G401.6 (cell line): ENCODE data around the gene ANKS3.
"Not testable (repeated sequence)": the region's sequence is repeated elsewhere in the genome, so short reads cannot be mapped to it uniquely, and the experiment has no call there.

Experiments used
- FAIRE-seq: peaks from 2 replicates; lab custom pipeline; 2012; peaks lifted over from hg19 to GRCh38; lab: Jason Lieb, UNC

The ANKS3 gene

DNA sequence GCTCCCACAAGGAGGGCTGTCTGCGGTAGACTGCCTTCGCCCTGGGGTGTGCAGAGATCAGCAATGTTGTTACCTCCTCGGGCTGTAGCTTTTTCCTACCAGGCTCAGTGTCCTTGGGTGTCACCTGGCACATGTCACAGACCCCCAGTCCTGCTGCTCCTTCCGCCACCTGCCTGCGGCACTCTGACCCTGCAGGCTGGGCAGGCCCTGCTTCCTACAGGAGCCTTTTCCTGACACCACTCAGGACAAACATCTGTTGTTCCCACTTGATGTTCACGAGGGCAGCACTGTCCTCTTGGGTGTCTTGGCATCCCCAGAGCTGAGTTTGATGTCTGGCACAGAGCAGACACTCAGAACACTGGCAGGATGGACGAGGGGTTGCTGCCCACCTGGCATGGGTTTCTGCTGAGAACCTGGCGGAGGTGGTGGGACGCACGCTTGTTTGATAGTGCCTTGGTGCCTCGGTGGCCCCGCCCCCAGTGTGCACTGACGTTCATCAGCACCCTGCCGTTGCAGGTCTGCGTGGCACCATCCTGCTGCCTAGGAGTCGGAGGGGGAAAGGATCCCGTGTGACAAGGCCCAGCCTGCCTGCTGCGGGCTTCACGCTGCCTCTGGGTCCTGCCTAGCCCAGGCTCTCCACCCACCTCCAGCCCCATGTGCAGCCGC is 67.4 kb downstream of the ANKS3 start:
- no peak for FAIRE-seq

DNA sequence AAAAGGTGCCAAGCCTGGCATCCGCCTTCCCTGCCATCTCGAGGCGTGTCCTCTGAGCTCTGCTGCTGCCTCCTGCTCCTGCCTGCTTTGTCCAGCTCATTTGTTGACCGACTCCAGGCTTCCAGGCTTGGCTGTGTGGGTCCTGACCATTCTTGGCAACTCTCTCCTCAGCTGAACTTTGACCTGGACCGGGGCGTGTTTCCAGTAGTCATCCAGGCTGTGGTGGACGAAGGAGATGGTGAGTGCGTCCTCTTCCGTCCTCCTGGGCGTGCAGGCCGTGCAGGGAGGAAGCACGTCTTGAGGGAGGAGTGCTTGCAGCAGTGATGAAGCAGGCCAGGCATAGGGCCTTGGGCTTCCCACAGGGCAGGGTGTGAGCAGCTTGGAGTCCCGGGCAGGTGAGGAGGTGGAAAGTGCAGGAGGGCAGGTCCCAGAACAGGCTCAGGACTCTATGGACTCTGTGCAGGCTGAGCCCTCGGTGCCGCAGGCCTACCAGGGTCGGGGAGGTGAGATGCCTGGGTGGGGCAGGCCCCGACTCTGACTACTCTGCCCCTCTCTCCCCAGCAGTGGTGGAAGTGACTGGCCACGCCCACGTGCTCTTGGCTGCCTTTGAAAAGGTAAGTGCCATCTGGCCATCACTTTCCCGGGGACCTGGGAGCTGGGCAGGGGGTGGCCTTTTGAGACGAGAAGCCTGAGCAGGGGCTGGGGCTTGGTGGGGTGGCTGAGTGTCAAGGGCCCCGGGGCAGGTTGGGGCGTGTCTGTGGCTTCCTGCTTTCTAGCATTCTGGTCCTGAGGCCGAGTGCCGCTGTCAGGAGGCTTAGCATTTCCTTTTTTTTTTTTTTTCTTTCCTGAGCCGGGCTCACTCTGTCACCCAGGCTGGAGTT is 69.3 kb downstream of the ANKS3 start:
- FAIRE-seq, result no peak

DNA sequence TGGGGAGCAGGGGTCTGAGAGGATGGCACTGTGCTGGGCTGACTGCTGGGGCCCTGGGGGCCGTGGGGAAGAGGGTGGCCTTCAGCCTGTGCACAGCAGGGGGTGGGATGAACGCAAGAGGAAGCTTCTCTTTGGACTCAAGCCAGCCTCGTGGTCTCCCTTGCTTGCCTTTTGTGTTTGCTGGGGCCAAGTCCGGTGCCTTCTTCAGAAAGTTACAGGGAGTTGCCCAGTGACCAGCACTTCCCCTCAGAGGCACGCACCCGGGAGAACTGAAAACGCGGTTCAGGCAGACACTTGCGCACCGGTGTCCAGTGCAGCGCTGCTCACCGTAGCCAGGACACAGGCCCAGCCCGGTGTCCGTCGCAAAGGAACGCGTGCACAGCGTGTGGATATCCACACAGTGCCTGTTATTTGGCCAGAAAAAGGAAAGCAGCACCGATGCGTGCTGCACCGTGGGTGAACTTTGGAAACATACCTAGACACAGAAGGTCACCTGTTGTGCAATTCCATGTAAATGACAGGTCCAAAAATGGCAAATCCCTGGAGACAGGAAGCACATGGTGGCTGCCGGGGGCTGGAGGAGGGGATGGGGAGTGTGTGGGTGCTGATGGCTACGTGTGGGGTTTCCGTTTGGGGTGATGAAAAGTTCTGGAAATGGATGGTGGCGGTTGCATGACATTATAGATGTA is 70.2 kb downstream of the ANKS3 start:
- no peak for FAIRE-seq

DNA sequence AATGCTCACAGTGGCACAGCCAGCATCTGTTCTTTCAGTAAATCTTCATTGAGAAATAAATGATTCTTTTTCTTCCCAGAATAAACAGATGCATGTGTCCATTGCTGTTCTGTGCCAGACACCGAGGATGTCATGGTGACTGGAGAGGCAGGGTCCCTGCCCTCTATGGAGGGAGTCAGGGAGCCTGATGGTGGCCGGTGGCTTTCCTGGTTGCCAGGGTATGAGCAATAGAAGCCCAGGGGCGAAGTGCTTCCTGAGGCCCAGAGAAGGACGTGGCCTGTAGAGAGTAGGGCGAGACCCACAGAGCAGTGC is 70.7 kb downstream of the ANKS3 start:
- no peak for FAIRE-seq

DNA sequence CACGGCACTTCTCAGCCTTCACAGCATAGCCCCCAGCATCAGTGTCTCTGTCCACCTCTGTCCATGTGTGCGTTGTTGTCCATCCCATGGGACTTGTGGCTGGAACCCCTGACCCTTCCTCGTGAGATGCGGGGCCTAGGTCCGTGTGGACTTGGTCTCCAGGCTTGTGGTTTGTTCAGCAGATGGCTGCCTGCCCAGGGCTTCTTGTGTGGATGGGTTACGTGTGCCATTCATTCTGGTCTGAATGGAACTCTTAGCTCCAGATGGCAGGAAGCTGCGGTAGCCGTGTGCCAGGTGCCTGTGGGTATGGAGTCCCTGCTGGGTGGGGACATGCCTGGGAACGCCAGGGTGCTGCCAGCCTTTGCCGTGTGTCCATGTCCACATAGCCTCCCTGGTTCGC is 72.4 kb downstream of the ANKS3 start:
- FAIRE-seq, result no peak

DNA sequence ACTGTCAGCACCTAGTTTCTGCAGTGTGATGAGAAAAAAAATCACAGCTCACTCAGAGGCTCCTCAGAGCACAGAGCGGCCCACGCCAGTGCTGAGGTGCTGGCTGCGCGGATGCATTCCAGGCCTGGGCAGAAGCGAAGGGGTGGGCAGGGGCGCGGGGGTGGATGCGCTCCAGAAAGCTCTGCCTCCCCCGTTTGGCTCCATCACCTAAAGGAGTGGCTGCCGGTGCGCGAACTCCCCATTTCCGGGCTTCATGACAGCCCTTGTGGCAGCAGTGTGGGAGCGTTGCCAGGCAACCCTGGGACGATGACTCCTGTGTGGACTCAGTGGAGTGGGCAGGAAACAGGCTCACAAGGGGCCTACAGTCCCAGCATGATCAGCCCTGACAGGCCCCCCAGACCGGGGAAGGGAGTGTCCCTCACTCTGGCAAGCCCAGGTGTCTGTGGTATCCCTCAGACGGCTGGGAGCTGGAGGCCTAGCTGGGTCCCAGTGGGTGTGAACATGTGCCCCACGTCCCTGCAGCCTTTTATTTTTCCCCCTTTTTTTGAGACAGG is 73.5 kb downstream of the ANKS3 start:
- no peak for FAIRE-seq

DNA sequence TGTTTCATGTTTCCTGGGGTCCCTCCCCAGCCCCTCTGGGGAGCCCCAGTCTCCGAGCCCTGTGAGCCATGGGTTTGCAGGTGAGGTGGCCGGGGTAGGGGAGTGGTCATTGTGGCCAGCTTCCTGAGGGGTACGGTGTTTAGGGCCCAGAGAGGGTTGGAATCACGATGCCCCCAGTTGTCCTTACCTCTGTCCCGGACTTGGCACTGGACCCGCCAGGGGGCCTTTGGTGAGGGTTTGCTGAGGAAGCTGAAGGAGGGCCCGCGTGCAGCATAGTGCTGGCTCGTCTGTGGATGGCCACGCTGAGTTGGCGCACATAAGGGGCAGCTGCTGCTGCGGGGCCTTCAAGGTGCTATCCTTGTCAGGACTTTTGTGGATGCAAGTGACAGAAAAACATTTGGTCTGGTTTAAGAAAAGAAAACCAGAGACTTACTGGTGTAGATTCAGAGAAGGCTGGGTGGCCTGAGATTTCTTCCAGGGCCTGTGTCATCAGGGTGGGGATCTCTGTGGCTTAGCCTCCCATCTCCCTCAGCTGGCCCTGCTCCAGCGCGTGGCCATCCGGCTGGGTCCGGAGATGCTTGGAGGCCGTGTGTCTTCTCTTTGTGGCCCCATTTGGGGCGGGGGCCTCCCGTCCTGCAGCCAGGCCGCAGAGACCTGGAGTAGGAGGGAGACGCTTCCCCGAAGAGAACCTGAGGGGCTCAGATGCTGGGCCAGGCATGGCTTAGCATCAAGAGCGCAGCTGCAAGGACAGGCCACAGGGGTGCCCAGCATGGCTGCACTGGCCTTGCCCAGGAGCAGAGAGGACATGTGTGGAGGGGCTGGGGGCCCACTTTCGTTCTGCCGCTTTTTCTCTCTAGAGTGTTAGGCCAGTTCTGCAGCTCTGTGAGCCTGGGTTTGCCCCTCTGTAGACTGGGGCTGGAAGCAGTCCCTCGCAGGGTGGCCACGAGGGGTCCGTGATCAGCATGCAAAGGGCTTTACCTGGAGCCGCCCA is 74.4 kb downstream of the ANKS3 start:
- FAIRE-seq, result no peak

DNA sequence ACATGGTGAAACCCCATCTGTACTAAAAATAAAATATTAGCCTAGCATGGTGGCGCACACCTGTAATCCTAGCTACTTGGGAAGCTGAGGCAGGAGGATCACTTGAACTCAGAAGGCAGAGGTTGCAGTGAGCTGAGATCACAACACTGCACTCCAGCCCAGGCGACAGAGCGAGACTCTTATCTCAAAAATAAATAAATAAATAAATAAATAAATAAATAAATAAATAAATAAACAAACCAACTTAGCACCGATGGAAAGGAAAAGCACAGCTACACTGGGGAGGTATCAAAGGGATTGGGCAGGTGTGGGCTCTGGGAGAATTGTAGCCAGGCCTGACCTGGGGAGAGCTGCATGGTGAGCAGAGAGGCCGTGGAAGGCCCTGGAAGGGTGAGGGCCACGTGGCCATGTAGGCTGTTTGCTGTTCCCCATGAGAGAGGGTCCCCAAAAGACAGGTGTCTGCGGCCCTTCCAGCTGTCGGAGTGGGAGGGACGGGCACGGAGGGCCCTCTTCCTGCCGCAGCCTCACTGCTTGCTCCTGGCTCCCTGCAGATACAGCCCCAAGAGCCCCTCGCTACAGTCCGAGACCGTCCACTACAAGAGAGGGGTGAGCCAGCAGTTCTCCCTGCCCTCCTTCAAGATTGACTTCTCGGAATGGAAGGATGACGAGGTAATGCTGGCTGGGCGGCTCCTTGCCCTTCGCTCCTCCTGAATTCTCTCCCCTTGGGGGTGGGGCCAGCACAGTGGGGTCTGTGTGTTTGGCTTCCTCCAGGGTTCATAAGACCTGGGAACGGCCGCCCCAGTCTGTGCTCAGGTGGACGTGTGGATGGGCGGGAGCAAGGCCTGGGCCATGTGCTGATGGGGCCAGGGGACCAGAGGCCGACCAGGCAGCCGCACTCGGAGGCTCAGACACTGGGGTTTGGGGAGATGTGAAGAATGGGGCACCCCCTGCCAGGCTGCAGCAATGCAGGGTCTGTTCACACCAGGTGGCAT is 77.1 kb downstream of the ANKS3 start:
- FAIRE-seq, result no peak

DNA sequence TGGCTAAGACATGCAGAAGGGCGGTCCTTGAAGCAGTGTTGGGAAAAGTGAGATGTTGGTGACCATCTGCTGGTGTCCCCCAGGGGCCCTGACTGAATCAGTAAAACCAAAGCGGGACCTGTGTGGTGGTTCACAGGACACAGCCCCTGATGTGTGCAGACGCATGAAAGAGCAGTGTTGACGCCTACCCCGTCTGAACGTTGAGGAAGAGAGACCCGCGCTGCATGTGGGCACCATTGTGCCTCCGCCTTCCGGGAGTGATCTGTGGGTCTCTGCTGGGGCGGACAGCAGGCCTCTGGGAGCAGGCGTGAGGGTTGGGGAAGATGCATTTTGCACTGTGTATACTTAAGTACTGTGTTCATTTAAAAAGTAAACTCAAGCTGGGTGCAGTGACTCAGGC is 77.8 kb downstream of the ANKS3 start:
- no peak for FAIRE-seq

DNA sequence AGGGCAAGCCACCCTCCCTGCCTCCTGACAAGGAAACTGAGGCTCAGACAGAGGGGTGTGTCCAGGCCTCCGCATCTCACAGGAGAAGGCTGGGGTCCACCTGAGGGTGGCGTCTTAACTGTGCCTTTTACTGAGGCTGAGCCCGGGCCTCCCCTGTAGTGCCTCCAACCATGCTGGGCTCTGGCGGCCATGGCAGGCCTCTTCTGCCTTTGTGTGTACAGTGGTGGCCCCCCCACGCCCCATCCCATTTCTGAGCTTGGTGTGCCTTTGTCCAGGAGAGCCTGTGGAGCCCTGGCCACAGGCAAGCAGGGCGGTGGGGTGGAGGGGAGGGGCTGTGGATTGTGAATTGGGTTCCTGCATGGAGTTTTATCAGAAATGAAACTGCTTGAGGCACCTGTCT is 78.3 kb downstream of the ANKS3 start:
- FAIRE-seq, result no peak

DNA sequence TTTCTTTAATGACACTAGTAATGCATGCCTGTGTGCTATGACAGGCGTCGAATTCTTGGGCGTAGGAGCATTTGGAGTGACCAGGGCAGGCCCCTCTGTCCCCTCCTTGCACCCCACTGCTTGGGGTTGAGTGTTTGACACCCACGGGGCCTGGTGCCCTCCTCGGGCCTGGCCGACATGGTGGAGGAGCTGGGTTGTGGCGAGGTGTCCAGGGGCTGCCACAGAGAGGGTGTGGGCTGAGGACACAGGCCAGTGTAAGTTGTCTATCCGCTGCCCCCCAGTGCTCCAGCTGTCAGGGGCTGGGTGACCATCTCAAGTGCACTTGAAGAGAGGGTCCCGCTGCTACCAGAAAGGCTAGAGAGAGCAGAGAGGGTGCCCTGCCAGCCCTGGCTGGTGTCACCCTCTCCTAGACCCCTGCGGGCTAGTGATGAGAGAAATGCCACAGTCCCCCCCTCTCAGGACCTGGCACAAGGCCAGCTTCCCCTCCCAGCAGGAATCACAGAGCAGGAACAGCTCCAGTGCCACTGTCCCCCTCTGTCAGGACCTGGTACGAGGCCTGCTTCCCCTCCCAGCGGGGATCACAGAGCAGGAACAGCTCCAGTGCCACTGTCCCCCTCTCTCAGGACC is 79.0 kb downstream of the ANKS3 start:
- FAIRE-seq, result no peak

DNA sequence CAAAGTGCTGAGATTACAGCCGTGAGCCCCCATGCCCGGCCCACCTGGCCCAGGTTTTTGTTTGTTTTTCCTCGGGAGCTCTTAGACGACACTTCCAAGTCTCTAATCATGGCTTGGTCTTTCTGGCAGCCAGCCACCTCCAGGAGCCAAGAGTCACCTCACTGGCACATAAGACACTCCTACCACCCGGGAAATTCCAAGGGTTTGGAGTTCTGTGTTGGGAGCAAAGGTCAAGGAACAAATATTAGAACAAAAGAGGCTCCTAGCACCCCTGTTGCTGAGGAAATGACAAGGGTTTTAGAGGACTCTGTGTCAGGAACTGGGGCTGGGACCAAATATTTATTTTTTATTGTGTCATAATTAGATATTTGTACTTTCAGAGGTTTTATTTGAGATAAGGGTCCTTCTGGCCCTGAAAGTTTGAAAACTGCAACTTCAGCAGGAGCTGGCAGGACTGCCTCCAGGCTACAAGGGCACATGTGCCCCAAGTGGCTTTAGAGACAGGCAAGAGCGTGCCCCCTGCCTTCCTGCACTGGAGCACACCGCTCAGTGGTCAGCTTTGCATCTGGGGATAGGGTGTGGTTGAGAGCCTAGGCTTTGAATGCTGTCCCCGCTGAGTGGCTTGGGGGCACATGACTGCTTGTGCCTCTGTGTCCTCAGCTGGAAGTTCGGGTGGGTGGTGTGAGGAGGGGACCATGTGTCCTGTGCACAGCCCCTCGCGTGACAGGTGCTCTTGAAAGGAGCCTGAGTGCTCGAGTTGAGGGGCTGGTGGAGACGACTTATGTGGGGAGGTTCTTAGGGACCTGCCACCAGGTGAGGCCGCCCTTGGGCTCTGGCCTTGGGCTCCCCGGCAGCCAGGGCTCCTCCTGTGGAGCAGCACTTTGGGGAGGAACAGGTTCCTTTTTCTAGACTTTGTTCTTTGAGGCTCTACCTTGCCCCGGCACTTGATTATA is 79.8 kb downstream of the ANKS3 start:
- FAIRE-seq, result no peak

DNA sequence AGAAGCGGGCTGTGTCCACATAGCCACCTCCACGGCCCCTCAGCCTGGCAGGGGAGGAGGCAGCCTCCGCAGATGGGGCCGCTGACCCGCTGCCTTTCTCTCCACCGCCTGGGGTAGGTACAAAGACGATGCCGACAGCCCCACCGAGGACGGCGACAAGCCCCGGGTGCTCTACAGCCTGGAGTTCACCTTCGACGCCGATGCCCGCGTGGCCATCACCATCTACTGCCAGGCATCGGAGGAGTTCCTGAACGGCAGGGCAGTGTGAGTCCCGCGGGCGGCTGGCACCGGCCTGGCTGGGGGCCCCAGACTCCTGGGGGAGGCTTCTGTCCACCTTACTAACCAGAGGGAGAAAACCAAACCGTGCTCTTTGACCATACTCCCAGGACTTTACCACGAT is 81.5 kb downstream of the ANKS3 start:
- no peak for FAIRE-seq

DNA sequence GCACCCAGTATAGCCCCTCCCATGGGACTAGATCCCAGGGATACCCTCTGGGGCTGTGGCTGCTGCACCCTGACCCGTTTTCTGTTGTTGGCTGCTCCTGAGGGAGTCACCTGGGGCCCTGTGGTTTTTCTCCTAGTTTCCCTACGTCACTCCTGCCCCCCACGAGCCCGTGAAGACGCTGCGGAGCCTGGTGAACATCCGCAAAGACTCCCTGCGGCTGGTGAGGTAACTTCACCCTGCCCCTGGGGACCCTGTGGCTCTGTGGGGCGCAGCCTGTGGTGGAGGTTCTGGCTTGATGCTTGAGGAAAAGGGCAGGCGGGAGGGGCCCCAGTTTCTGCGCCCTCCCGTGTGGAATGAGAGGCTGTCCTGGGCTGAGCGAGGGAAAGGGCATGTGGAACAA is 82.2 kb downstream of the ANKS3 start:
- FAIRE-seq, result no peak

DNA sequence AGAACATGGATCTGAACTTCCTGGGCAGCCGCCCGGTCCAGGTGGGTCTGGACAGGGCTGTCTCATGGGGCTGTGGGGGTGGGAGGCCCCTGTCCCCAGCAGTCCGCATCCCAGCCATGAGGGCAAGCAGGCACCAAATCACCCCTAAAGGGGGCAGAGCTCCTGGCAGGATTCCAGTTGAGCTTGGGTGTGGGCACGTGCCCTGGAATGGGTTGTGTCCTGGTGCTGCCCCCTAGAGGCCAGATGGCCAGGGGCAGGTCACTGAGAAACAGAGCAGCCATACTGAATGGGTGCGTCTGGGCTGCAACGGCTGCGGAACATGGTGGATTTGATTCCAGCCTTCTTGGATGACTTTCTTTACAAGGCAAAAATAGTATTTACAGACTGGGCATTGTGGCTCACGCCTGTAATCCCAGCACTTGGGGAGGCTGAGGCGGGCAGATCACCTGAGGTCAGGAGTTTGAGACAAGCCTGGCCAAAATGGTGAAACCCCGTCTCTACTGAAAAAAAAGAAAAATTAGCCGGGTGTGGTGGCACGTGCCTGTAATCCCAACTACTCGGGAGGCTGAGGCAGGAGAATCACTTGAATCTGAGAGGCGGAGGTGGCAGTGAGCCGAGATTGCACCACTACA is 83.5 kb downstream of the ANKS3 start:
- not testable (repeated sequence) for FAIRE-seq

DNA sequence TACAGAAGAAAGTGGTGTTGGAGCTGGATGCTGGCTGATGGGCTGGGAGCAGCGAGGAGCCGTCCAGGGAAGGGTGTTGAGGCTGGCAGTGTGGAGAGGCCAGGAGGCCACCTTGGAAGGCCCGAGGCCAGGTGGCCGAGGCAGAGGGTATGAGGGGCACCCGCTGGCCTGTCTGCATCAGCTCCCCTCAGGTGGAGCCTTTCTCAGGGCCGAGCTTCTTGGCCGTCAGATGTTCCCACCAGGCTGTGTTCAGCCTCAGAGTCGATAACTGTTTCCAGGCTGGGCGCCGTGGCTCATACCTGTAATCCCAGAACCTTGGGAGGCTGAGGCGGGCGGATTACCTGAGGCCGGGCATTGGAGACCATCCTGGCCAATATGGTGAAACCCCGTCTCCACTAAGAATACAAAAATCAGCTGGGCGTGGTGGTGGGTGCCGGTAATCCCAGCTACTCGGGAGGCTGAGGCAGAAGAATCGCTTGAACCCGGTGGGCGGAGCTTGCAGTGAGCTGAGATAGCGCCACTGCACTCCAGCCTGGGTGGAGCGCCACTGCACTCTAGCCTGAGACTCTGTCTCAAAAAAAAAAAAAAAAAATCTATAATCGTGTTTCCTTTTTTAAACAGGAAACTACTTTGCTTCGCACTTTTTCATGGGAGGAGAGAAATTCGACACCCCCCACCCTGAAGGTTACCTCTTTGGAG is 84.2 kb downstream of the ANKS3 start:
- FAIRE-seq, result no peak

DNA sequence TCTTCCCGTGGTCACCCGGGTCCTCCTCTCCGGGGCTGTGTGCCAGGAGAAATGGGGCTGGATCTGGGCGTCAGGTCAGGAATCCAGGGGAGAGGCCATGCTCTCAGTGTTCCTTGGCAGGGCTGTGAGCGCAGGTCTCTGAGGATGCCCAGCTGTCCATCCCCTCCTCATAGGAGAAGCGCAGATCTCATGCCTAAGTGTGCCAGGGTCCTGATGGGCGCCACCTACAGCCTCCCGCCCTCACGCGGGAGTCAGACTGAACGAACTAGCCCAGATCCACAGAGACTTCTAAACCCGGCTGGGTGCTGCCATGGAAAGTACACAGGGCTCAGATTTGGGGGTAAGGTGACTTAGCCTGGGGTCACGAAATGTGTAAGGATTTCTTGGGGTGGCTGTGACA is 85.2 kb downstream of the ANKS3 start:
- FAIRE-seq, result no peak

DNA sequence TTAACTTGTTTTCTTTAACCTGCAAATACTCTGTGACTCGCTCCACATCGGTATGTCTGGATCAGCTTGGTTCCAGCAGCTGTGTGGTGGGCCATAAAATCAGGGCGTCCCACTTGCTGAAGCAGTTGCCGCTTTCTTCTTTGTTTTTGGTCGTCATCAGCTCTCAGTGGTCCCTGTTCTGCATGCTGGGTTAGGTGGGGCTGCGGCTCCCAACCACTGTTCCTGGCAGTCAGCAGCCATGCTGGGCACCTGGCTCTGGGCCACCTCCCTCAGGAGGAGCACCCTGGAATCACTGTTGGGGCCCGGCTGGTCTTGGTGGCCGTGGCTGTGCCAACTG is 86.5 kb downstream of the ANKS3 start:
- FAIRE-seq, result no peak
